NCI-H2171 (cell line): ENCODE data around the gene TM6SF1.
"Not testable (repeated sequence)": the region's sequence is repeated elsewhere in the genome, so short reads cannot be mapped to it uniquely, and the experiment has no call there.

Experiments
- DNase-seq: peaks from one replicate; lab custom pipeline; 2025; lab: John Stamatoyannopoulos, UW

Gene TM6SF1

GRCh38 chr15:83115831-83116565 lies 8.6 kb downstream of the TM6SF1 start:
- DNase-seq: no peak

- no peak for DNase-seq
These were observed 10.9 kb downstream of the TM6SF1 start for GRCh38 chr15:83118291-83118827.

GRCh38 chr15:83118968-83119367 lies 11.5 kb downstream of the TM6SF1 start:
- DNase-seq: no peak

GRCh38 chr15:83119968-83120581 lies 12.6 kb downstream of the TM6SF1 start:
- no peak for DNase-seq

GRCh38 chr15:83123529-83123928 lies 16.1 kb downstream of the TM6SF1 start:
- no peak for DNase-seq

GRCh38 chr15:83127547-83128150 lies 20.2 kb downstream of the TM6SF1 start:
- no peak for DNase-seq

- peak; percentile 88 for DNase-seq
These were observed 22.3 kb downstream of the TM6SF1 start for GRCh38 chr15:83129791-83130190.

GRCh38 chr15:83132861-83133523 lies 25.5 kb downstream of the TM6SF1 start:
- DNase-seq: no peak

- not testable (repeated sequence) for DNase-seq
These were observed 34.7 kb downstream of the TM6SF1 start for GRCh38 chr15:83142151-83142550.

- DNase-seq: no peak
These were observed 37.3 kb downstream of the TM6SF1 start for GRCh38 chr15:83144771-83145170.

GRCh38 chr15:83153288-83153687 lies 45.8 kb downstream of the TM6SF1 start:
- no peak for DNase-seq

- no peak for DNase-seq
These were observed 48.5 kb downstream of the TM6SF1 start for GRCh38 chr15:83155942-83156341.

GRCh38 chr15:83158393-83158792 lies 50.9 kb downstream of the TM6SF1 start:
- no peak for DNase-seq

- DNase-seq: no peak
These were observed 53.3 kb downstream of the TM6SF1 start for GRCh38 chr15:83160741-83161140.

- no peak for DNase-seq
These were observed 55.6 kb downstream of the TM6SF1 start for GRCh38 chr15:83163032-83163431.

GRCh38 chr15:83164111-83164770 lies 56.8 kb downstream of the TM6SF1 start:
- DNase-seq: no peak

- DNase-seq: no peak
These were observed 57.4 kb downstream of the TM6SF1 start for GRCh38 chr15:83164771-83165404.

- DNase-seq: no peak
These were observed 58.8 kb downstream of the TM6SF1 start for GRCh38 chr15:83166218-83166617.

- DNase-seq: no peak
These were observed 59.4 kb downstream of the TM6SF1 start for GRCh38 chr15:83166830-83167229.

GRCh38 chr15:83169576-83169975 lies 62.1 kb downstream of the TM6SF1 start:
- DNase-seq: not testable (repeated sequence)

- no peak for DNase-seq
These were observed 63.2 kb downstream of the TM6SF1 start for GRCh38 chr15:83170474-83171165.
